GM23248 (cell line): Measurements from ENCODE around the gene CCBE1.

Experiments
- EZH2 ChIP-seq: fragments of 200-600 bp; sonication (generic); IDR thresholded peaks from 2 replicates; pipeline ENCODE4 v1.6.1; 2018; ENCODE audit warnings: antibody characterized with exemption, mild to moderate bottlenecking; ENCODE audit not compliant: insufficient read depth, poor library complexity, severe bottlenecking
- EZH2phosphoT487 ChIP-seq: fragments of 200-600 bp; sonication (generic); IDR thresholded peaks from 2 replicates; pipeline ENCODE4 v1.6.1; 2018; ENCODE audit warnings: antibody characterized with exemption, moderate library complexity, mild to moderate bottlenecking, low read depth; ENCODE audit not compliant: insufficient read depth

- TF ChIP-seq EZH2 (no peak), EZH2phosphoT487 (no peak)
Measured at GRCh38 chr18:59546188-59546587, 151.0 kb downstream of the CCBE1 start.
